ENCODE results near the gene LTBP2. TPM values are rescaled to one million over a fixed set of nuclear protein-coding genes. Genes with fewer than 3 reads are reported as not detected.

Gene LTBP2
- polyA plus RNA-seq, 2 of the 4 experiments (the other 2 are of a cell fraction): 4.9 to 14.4 TPM

DNA sequence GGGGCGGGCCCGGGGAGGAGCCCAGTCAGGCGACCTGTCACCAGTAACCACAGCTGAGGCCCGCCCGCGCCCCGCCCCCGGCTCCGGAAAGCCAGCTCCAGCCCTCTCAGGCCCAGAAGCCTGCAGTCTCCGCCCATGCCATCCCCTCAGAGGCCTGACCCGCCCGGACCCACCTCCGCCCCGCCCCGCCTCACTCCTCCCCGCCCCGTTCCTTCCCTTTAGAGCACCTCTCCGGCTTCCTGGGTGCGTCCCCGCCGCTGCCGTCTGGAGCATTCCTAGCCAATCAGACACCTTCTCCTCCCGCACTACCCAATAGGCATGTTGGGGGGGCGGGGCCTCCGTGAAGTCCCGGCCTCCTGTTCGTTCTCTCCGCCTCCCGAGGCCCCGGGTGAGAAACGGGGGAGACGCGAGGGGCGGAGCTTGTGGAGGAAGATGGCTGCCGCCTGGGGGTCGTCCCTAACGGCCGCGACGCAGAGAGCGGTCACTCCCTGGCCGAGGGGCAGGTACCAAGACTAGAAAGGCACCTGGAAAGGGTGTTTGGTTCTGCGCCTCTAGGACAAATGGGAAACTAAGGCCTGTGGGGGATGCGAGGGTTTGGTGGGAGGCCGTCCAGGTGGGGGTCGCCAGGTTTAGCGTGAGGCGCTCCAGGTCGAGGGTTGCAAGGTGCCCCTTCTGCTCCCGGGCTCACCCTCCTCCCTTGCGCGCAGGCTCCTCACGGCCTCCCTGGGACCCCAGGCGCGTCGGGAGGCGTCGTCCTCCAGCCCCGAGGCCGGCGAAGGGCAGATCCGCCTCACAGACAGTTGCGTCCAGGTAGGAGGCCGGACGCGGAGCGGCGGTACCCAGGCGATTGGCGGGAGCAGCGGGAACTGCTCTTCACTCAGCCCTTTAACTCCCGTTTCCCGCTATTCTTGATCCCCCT is 118.4 kb downstream of the LTBP2 start, which contains the start of gene ISCA2 (continued):
- TF ChIP-seq, protein P1, sequence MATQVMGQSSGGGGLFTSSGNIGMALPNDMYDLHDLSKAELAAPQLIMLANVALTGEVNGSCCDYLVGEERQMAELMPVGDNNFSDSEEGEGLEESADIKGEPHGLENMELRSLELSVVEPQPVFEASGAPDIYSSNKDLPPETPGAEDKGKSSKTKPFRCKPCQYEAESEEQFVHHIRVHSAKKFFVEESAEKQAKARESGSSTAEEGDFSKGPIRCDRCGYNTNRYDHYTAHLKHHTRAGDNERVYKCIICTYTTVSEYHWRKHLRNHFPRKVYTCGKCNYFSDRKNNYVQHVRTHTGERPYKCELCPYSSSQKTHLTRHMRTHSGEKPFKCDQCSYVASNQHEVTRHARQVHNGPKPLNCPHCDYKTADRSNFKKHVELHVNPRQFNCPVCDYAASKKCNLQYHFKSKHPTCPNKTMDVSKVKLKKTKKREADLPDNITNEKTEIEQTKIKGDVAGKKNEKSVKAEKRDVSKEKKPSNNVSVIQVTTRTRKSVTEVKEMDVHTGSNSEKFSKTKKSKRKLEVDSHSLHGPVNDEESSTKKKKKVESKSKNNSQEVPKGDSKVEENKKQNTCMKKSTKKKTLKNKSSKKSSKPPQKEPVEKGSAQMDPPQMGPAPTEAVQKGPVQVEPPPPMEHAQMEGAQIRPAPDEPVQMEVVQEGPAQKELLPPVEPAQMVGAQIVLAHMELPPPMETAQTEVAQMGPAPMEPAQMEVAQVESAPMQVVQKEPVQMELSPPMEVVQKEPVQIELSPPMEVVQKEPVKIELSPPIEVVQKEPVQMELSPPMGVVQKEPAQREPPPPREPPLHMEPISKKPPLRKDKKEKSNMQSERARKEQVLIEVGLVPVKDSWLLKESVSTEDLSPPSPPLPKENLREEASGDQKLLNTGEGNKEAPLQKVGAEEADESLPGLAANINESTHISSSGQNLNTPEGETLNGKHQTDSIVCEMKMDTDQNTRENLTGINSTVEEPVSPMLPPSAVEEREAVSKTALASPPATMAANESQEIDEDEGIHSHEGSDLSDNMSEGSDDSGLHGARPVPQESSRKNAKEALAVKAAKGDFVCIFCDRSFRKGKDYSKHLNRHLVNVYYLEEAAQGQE (IDR thresholded peaks at IDR 0.05): no peak
- no peak for TF ChIP-seq CEBPB (IDR thresholded peaks at IDR 0.05)
- TF ChIP-seq SMC3 (IDR thresholded peaks at IDR 0.05): no peak
- TF ChIP-seq CBX8 (IDR thresholded peaks at IDR 0.05): no peak
- no peak for TF ChIP-seq HOXB5 (CRISPR knock-in tag; IDR thresholded peaks at IDR 0.05)
- TF ChIP-seq, protein P2, sequence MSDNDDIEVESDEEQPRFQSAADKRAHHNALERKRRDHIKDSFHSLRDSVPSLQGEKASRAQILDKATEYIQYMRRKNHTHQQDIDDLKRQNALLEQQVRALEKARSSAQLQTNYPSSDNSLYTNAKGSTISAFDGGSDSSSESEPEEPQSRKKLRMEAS (IDR thresholded peaks at IDR 0.05): 0 out of 2 replicates have a peak, but pooled peaks have one; percentile 33
- TF ChIP-seq ZFP36 (IDR thresholded peaks at IDR 0.05; ENCODE audit: borderline replicate concordance, partially characterized antibody): no peak
- no peak; the same call in 1 of the 2 replicates for TF ChIP-seq HDAC2 (IDR thresholded peaks at IDR 0.05)
- no peak for TF ChIP-seq RCOR1 (IDR thresholded peaks at IDR 0.05; ENCODE audit: low read depth, low read length)
- TF ChIP-seq JUNB (IDR thresholded peaks at IDR 0.05): no peak
- TF ChIP-seq POLR2A (IDR thresholded peaks at IDR 0.05; ENCODE audit: low read length): peak; percentile 82
- TF ChIP-seq RAD21 (conservative IDR thresholded peaks at IDR 0.05 in 1 of 2, IDR thresholded peaks at IDR 0.05 in 1 of 2): no peak
- TF ChIP-seq SREBF2 (IDR thresholded peaks at IDR 0.05): no peak
- TF ChIP-seq, protein P3, sequence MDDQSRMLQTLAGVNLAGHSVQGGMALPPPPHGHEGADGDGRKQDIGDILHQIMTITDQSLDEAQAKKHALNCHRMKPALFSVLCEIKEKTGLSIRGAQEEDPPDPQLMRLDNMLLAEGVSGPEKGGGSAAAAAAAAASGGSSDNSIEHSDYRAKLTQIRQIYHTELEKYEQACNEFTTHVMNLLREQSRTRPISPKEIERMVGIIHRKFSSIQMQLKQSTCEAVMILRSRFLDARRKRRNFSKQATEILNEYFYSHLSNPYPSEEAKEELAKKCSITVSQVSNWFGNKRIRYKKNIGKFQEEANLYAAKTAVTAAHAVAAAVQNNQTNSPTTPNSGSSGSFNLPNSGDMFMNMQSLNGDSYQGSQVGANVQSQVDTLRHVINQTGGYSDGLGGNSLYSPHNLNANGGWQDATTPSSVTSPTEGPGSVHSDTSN (IDR thresholded peaks at IDR 0.05): no peak
- TF ChIP-seq EHMT2 (IDR thresholded peaks at IDR 0.05; ENCODE audit: low read depth): no peak
- no peak for TF ChIP-seq FOXS1 (CRISPR knock-in tag; IDR thresholded peaks at IDR 0.05)
- peak; percentile 69 for TF ChIP-seq KDM5A (IDR thresholded peaks at IDR 0.05)

DNA sequence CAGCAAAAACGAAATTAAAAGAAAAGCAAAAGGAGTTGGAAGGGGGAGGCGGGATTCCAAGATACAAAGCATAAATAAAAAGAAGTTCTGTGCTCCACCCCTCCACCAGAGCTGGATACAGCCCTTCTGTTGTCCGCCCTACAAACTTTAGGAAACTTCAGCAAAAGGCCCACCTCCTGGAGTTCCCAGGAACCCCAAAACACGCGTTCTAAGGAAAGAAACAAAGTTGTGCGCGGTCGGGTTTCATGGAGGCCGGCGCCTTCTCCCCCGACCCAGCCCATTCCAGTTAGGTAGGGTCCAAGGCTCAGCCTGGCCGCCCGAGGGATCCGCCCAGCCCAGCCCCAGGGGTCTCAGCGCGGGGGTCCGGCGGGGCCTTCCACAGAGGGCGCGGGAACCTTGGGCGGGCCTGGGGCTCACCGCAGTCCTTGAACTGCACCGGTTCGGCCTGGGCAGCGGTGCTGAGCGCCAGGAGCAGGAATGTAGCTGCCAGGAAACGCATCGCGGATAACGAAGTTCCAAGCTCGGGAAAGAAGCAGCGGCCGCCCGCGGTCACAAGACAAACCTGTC is 119.2 kb downstream of the LTBP2 start, which contains the start of gene NPC2:
NPC2 (minus strand) TSS at position 530 of the 567 bp plus-strand sequence; CDS start at position 499, 31 bp downstream.
- no peaks in the 10 kb centered on the region for H3K9me3 ChIP-seq
- peak within 1 kb of the TSS; percentile 82 for H3K4me3 ChIP-seq
- 2% methylated on average over 30 of the region's 35 CpGs for WGBS (ENCODE audit: missing lambda C conversion rate)
- FAIRE-seq (no peak), DNase-seq (ENCODE audit: low read depth in 1 of 2, low spot score in 1 of 2) (no peak), ATAC-seq (peak in 1 of 2 experiments; percentile 37; a peak in 3 of 6 replicates)
- TF ChIP-seq, protein P2 (IDR thresholded peaks at IDR 0.05): peak; percentile 31; the same call in 1 of the 2 replicates
- TF ChIP-seq PHF8 (IDR thresholded peaks at IDR 0.05; ENCODE audit: borderline replicate concordance, low read depth) (peak; percentile 41; the same call in 1 of the 2 replicates), USF2 (IDR thresholded peaks at IDR 0.05) (no peak), HOXB13 (CRISPR knock-in tag; IDR thresholded peaks at IDR 0.05; ENCODE audit: low read depth) (no peak), POLR2A (IDR thresholded peaks at IDR 0.05; ENCODE audit: low read length) (peak; percentile 54), JUN (IDR thresholded peaks at IDR 0.05) (peak in 1 of 2 experiments; percentile 42; a peak in 2 of 5 replicates), RNF2 (IDR thresholded peaks at IDR 0.05; ENCODE audit: borderline replicate concordance, low read depth) (peak; percentile 76; the same call in 1 of the 2 replicates)
- POLR2A ChIA-PET: interaction anchor here (0.6 to 1.5 kb wide), 8 partner anchors 9 to 397 kb away, joined by 3 to 5 read pairs (median 4); partner anchors contain the start of gene ABCD4
- peak within 1 kb of the TSS; percentile 93 for H3K4me2 ChIP-seq
- peak within 1 kb of the TSS; percentile 84 to 96 for H3K27ac ChIP-seq
- H3K4me1 ChIP-seq: peaks cover 40% of the 10 kb centered on the region
- CTCF ChIA-PET: interaction anchor here (0.6 to 5.2 kb wide), 5 partner anchors 9 to 385 kb away, joined by 3 to 33 read pairs (median 3); no protein-coding TSS in a partner anchor
